Measurements from ENCODE around the gene MAP2K4. TPM values are rescaled to one million over a fixed set of nuclear protein-coding genes. Genes with fewer than 3 reads are reported as not detected.
A peak's percentile ranks its signal among the peaks of the same experiment; 100 is the strongest.

MAP2K4 gene
- total and polyA plus RNA-seq, 7 donors, result 13.5 to 41.3 (median 27.4) TPM

DNA sequence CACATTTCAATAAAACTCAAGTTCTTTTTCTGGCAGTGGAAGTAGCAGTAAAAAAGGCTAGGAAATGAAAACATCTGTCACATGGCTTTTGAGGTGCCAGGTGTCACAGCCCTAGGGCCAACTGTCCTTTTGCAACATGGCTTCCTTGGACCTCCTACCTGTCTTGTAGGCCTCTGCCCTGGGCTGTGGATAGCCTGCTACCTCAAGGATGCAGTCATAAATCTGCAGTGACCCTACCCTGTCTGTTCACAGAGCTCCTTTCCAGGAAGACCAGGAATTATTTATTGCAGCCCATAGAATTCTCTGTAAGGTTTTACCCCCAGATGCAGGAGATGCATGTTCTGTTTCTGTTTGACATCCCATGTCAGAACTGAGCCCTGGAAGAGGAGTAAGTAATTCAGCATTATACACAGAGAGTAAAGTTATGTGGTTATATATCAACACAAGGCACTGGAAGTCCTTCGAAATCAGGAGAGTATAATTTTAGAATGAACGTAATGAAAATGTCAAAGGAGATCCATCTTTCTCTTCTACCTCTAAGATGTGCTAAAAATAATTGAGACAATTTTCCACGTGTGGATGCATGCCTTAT, 172.6 kb downstream of the MAP2K4 start:
- no peak for DNase-seq
- TF ChIP-seq EP300 (IDR thresholded peaks at IDR 0.05) (peak; percentile 10 to 48 (median 35)), POLR2A (IDR thresholded peaks at IDR 0.05) (no peak), POLR2AphosphoS5 (IDR thresholded peaks at IDR 0.05) (peak; percentile 50 to 80 (median 60))
- Histone ChIP-seq H3K4me3 (no peak overlapping the region), H3K4me1 (peaks cover 0 to 20% (median 15%) of the 10 kb centered on the region in 4 donors), H3K27me3 (no peaks in the 10 kb centered on the region), H3K36me3 (no peaks in the 10 kb centered on the region), H3K9me3 (peaks cover 0 to 5% (median 0%) of the 10 kb centered on the region in 4 donors), H3K27ac (peak overlapping the region in 3 of 4 donors; percentile 59 to 72 (median 60))
- WGBS, 2 donors, result 63 to 84% methylated on average over 3 of the region's 3 CpGs
- intact Hi-C loops (cut with DNase I), result loop anchor here (2.0 to 10.0 kb wide), 2 partner anchors 38 to 332 kb away; no protein-coding TSS in a partner anchor

Small RNAs within 50 kb of the gene (small RNA-seq; reads per million reads assigned to genes)
- gene MIR744 (25.7 to 77.3 (median 47.0) reads per million in 3 donors), gene RNU11-2P (0 reads per million in 3 donors)

Other genes starting within 250 kb of the MAP2K4 start
- 1 to 10 TPM; 5.0 to 8.9 (median 6.5) TPM for gene ZNF18, start 23.4 kb upstream of the MAP2K4 start, total RNA-seq
- 1 to 10 TPM; 3.0 to 5.5 (median 3.0) TPM for gene ZNF18, start 23.4 kb upstream of the MAP2K4 start, polyA plus RNA-seq

All from sigmoid colon (tissue), 7 donors.